GM18508 (cell line): Measurements from ENCODE around the gene RPL19.

Experiments
- ATAC-seq: cut with Tn5 transposase; IDR thresholded peaks from one replicate; pipeline ENCODE4 v1.9.1; 2021; ENCODE audit warnings: moderate number of reproducible peaks; ENCODE audit not compliant: insufficient read depth, unreplicated experiment

The RPL19 gene

DNA sequence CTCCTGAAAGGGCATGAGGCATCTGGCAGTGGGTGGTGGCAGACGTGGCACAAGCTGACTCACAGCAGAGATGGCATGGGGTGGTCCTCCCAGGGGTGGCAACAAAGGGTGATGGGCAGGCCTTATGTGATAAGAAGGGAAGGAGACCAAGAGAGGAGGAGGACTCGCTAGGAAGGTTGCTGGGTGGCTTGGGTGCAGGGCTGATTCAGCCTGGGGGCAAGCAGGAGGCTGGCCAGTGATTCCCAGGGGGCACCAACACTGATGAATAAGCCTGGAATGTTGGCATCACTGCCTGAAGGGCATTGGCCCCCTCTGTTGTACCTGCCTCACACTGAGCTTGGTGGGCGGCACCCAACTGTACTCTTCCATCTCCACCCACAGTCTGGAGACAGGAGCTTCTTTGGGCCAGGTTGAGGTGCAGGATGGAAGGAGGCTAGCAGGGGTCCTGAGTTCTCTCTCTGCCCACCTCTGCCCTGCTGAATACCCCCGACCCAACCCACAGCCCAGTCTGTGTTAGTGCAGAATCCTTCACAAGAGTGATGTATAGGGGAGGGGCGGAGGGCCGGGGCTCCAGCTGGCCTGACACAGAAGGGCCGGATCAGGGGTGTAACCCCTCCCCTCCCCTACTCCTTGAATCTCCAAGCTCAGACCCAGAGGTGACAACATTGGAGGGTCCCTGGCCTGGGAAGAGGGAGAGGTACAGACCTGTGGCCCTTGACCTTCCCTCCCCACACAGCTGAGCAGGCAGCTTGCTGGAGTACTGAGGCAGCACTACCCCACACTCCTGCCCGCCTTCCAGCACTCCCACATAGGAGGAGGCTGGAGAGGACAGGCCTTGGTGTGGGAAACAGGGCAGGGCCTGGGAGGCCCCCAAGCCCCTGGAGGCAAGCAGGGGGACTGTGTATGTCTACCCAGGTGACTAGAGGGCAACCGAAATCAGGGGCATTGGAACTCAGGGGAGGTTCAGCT, 23.1 kb downstream of the RPL19 start:
- ATAC-seq, result no peak

DNA sequence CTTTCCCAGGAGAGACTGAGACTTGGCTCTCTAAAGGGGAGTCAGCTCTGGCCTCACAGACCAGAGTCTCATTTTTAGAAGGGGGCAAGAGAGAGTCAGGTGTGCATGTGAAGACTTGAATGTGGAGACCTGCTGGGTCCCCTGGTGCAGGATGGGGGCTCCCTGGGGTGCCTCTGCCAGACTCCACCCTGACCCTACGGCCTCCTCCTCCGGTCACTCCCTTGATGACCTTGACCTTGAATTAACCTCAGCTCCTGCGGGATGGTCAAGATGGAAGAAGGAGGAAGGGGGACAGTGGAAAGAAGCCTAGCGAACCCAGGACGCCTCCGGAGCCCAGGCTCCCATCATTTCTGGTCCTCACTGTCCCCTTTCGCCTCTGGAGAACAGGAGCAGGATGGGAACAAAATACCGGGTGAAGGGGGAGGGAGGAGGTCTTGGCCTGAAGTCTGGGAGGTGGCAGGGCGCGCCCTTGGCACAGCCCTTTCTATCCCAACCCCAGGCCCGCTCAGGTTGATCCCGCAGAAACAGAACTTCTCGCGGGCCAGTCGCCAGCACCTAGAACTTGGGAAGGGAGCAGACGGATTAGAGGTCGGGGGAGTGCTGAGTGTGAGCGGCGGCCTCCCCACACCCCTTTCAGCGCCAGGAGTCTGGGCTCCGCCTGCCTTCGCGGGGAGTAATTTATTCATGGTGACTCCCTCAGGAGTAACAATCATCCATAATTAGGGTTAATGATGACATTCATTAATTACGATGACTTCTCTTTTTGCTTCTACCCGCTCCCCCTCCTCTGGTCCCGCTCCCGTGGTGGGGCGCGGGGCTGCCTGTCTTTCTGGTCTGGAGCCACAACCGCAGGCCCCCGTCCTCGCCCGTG, 24.1 kb downstream of the RPL19 start:
- ATAC-seq, result no peak

GRCh38 chr17:39224778-39225307, 24.8 kb downstream of the RPL19 start:
- no peak for ATAC-seq

DNA sequence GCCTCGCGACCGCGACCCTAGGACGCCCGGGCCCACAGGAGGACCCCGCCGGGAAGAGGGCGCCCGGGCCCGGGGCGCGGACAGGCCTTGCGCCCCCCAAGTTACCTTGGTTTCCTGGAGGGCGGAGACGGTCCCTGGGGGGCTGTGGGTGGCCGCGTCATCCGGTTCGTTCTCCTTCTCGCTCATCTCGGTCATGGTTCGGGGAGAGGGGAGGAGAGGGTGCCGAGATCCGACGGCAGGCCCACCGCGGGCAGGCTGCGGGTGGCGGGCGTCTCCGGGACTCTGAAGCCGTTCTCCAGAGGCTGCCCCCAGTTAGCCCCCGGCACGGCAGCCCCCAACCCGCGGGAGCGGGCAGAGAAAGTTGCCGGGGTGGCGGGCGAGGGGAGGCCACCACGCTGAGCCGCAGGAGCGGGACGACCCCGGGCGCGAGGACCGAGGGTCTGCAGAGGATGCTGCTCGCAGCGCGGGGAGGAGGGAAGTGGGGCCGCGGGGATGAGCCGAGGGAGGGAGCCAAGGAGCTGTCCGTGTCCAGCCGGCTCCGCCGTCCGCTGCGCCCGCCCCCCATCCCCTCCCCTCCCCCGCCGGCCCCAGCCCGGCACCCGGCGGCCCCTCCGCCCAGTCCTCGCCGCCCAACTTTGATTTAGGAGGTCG, 25.4 kb downstream of the RPL19 start, which contains the start of gene STAC2:
Gene STAC2, minus strand, starts transcription at position 638 of the 651 bp plus-strand sequence. Its CDS starts 443 bp downstream, at position 195.
- ATAC-seq, result no peak

DNA sequence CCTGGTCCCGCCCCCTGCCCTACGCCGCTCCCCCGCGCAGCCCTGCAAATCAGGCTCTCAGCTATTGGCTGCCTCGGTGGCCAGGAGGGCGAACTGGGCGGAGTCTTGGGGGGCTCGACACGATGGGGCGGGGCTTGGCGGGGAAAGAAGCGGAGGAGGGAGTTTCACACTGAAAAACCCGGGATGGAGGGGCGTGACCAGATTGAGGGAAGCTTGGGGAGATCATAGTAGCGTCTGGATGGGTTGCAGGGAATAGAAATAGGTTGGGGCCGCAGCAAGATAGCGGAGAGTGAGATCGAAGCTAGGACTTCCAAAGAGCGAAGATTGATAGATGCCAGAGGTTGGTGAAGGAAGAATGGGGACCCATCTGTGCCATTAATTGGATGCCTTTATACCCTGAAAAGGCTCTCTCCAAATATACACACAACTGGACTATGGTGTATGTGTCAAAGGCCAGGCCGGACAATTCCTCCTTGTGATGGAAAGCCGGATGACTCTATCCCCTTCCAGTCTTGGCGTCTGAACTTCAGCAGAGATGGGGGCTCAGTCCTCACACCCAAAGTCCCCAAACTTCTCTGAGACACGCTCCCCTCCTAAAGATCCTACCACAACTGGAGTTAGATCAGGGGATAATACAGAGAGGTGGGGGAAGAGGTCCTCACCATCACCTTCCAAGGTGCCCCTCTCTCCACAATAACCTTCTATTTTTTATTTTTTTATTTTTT, 26.0 kb downstream of the RPL19 start:
- ATAC-seq, result no peak

DNA sequence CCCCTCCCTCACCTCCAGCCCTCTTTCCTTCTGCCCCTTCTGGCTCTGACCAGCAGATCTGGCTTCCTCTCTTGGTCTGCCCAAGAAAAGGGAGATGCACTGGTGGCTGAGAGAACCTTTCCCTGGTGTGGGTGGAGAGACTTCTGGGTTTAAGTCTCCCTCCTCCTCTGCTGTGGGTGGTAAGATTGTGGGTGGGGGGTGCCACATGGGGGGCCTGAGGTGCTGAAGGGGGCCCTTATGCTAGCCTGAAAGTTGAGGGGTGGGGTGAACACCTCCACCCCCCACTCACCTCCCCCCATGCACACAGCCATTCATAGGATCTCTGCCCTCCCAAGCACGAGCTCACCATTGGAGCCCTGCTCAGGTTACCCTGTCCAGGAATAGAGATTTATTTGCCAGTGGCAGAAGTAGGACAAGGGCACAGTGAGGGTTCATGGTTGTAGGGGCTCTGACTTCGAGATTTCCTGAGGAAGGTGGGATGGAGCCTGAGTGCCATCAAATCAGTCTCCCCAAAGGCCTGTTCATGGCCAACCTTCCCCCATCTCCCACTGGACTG, 27.4 kb downstream of the RPL19 start:
- no peak for ATAC-seq

DNA sequence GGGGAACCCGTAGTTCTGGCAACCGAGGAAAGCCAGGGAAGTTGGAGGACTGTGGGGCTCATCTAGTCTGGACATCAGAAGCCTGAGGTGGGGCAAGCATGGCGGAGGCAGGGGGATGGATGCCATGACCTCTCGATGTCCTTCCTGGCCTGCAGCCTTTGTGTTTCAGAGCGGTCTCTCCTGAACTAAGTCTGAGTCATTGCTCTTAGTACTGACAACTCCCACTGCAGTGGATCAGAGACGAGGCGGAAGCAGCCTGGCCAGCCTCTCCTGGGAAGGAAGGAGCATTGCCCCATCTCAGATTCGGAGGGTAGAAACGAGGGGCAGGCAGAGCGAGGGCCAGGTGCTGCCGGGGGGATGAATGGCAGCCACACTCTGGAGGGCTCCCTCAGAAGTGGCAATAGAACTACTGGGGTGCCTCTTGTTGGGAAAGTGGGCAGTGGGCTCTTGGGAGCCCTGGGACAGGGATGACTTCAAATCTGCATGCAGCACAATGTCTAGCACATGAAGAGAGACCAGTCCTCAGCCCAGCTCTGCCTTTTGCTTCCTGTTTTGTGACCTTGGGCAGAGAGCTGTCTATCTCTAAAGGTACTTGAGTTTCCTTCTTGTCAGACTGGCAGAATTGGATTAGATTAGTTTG, 29.3 kb downstream of the RPL19 start:
- ATAC-seq, result no peak

- no peak for ATAC-seq
These were observed 30.3 kb downstream of the RPL19 start for GRCh38 chr17:39230361-39230760.

DNA sequence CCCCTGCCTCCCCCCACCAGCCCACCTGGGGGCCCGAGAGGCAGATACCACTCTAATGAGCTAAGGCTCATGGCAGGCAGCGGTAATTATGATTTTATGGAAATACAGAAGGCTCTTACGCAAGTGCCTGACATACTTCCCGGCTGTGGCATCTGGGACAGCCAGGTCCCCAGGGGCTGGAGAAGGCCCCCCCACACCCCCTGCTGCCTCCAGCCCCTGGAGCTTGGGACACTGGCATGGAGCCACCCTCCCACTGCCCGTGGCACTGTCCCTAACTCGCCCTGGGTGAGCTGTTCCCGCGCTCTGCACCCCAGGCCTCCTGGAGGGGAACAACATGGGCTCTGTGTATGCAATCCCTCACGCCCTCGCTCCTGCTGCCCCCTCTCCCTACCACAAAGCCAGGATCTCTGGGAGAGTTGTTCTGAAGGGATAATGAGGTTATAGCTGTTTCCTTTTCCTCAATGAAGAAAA, 31.0 kb downstream of the RPL19 start:
- ATAC-seq, result no peak

DNA sequence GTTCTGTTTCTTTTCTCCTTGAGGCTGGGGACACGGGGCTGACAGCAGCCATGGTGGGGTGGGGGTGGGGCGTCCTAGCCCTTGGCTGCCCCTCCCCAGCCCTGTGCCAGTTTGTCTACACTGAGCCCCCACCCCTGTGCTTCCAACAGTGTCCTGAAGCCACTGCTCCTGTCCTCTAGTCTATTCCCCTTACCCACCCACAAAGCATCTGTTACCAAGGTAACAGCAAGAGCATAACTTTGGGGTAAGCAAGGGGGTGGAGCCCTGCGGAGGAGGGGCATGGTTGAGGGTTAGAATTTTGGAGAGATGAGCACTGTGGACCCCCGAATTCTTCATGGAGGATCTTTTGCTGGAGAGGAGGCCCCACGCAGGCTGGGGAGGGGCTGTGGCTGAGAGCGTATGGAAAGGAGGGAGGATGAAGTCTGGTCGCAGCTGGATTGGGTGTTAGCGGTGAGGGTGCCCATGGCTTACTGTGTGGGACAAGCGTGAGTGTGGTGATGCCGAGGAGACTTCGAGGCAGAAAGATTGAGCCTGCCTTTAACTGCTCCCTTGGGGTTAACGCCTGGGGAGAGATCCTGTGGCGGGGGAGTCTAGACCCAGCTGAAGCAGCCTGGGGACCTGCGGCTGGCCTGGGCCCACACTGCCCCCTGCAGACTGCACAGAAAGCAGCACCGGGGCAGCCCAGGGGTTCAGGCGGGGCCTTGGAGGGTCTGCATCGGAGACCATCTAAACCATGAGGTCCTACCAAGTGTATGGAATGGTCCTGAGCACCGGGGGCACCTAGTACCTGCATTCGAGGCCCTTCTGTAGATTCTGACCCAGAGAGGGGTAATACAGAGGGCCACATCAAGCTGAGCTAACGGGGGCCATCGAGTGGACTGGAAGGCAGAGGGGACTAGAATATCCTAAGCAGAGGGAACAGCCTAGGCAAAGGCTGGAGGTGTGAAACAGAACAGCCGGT, 31.8 kb downstream of the RPL19 start:
- no peak for ATAC-seq

DNA sequence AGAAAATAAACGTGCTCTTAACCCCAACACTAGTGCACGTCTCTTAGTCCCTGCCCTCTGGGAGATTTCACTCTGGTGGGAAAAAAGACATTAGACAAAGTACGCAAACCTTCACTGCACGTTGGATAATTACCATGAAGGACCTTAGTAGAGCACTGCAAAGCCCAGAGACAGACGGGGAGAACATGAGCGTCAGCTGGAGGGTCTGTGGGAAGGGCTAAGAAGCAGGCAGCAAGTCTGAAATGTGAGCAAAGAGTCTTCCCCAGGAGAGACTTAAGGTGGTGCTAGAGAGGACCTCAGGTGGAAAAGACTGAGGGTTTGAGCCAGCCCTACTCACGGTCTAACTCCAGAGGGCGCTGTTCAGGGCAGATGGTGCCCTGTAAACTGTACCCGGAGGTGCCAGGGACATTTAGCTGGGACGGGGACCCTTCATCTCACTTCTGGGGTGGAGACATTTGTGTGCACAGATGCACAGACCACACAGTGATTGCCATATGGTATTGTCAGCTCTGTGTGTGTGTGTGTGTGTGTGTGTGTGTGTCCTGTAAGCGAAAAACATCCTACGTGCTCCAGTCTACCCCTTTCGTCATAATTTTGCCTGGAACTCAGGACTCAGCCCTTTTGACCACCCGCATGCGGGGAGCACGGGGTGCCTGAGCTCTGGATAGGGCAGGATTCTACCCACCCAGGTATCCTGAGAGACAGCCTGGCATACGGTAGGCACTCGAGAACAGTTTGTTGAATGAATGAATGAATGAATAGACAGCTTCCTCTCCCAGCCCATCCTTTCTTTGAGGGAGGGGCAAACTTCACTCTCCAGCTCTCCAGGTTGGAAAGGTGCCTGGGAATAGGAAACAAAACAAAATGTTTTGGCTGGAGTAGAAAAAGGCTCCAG, 35.7 kb downstream of the RPL19 start:
- ATAC-seq, result no peak

- ATAC-seq, result no peak
These were observed 36.4 kb downstream of the RPL19 start for GRCh38 chr17:39236450-39236927.

DNA sequence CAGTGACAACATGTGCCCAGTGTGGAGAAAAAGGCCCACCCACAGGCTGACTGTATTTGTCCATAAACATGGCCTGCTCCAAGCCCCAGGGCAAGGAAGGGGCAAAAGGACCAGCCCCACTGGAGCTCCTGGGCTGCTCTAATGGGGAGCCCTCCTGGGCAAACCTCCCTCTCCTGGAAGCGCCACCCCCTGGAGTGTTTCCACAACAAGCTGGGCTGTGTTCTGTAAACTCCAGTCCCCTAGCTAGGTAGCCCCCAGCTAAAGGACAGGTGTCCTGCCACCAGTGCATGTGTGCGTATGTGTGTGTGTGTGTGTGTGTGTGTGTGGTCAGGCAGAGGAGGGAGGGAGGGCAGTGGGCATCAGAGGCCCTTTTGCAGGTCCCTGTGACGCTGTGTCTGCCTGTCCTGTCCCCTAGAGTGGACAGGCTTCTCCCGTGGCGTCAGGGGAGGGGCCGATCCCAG, 36.9 kb downstream of the RPL19 start:
- ATAC-seq, result no peak

- no peak for ATAC-seq
These were observed 37.5 kb downstream of the RPL19 start for GRCh38 chr17:39237586-39237985.

- ATAC-seq, result no peak
These were observed 38.4 kb downstream of the RPL19 start for GRCh38 chr17:39238311-39238972.
